Measurements from ENCODE around the gene COL20A1.
"Not testable (repeated sequence)": the region's sequence is repeated elsewhere in the genome, so short reads cannot be mapped to it uniquely, and the experiment has no call there.

The COL20A1 gene

GRCh38 chr20:63248835-63249591 is 44.0 kb upstream of the COL20A1 start:
- no peak for TF ChIP-seq CTCF (IDR thresholded peaks at IDR 0.05)
- H3K27ac ChIP-seq, result no peak overlapping the region
- H3K9me3 ChIP-seq, result no peaks in the 10 kb centered on the region
- H3K4me3 ChIP-seq (ENCODE audit: low read depth in 1 of 2, low read length in 1 of 2), result no peak overlapping the region
- H3K4me1 ChIP-seq (ENCODE audit: control insufficient read depth in 1 of 2, insufficient read depth in 1 of 2, low read depth in 1 of 2, low read length in 1 of 2), result no peaks in the 10 kb centered on the region
- no peaks in the 10 kb centered on the region for H3K36me3 ChIP-seq
- peaks cover 99% of the 10 kb centered on the region for H3K27me3 ChIP-seq

GRCh38 chr20:63249891-63250290 is 43.1 kb upstream of the COL20A1 start:
- H3K36me3 ChIP-seq, result no peaks in the 10 kb centered on the region
- no peak for TF ChIP-seq CTCF (IDR thresholded peaks at IDR 0.05)
- no peak overlapping the region for H3K4me3 ChIP-seq (ENCODE audit: low read depth in 1 of 2, low read length in 1 of 2)
- H3K9me3 ChIP-seq, result no peaks in the 10 kb centered on the region
- H3K27me3 ChIP-seq, result peaks cover 99% of the 10 kb centered on the region
- no peak overlapping the region for H3K27ac ChIP-seq
- no peaks in the 10 kb centered on the region for H3K4me1 ChIP-seq (ENCODE audit: control insufficient read depth in 1 of 2, insufficient read depth in 1 of 2, low read depth in 1 of 2, low read length in 1 of 2)

- not testable (repeated sequence) for H3K36me3 ChIP-seq; H3K4me1 ChIP-seq (ENCODE audit: control insufficient read depth in 1 of 2, insufficient read depth in 1 of 2, low read depth in 1 of 2, low read length in 1 of 2)
- H3K27me3 ChIP-seq, result peaks cover 99% of the 10 kb centered on the region
These were observed 41.6 kb upstream of the COL20A1 start for GRCh38 chr20:63251350-63251749.

GRCh38 chr20:63252284-63252711 is 40.7 kb upstream of the COL20A1 start:
- Histone ChIP-seq H3K27me3 (peaks cover 98% of the 10 kb centered on the region), H3K36me3 (no peaks in the 10 kb centered on the region), H3K27ac (no peak overlapping the region), H3K9me3 (no peaks in the 10 kb centered on the region), H3K4me3 (ENCODE audit: low read depth in 1 of 2, low read length in 1 of 2) (no peak overlapping the region), H3K4me1 (ENCODE audit: control insufficient read depth in 1 of 2, insufficient read depth in 1 of 2, low read depth in 1 of 2, low read length in 1 of 2) (no peaks in the 10 kb centered on the region)
- TF ChIP-seq CTCF (IDR thresholded peaks at IDR 0.05), result no peak

More at GRCh38 chr20:63251350-63251749, 41.6 kb upstream of the COL20A1 start:
- not testable (repeated sequence) for H3K27ac ChIP-seq; H3K4me3 ChIP-seq (ENCODE audit: low read depth in 1 of 2, low read length in 1 of 2); H3K9me3 ChIP-seq

GRCh38 chr20:63253065-63253437 is 39.9 kb upstream of the COL20A1 start:
- no peak for TF ChIP-seq CTCF (IDR thresholded peaks at IDR 0.05)
- Histone ChIP-seq H3K27me3 (peaks cover 96% of the 10 kb centered on the region), H3K36me3 (no peaks in the 10 kb centered on the region), H3K4me1 (ENCODE audit: control insufficient read depth in 1 of 2, insufficient read depth in 1 of 2, low read depth in 1 of 2, low read length in 1 of 2) (no peaks in the 10 kb centered on the region), H3K9me3 (no peaks in the 10 kb centered on the region), H3K27ac (no peak overlapping the region), H3K4me3 (ENCODE audit: low read depth in 1 of 2, low read length in 1 of 2) (no peak overlapping the region)

- Histone ChIP-seq H3K4me1 (ENCODE audit: control insufficient read depth in 1 of 2, insufficient read depth in 1 of 2, low read depth in 1 of 2, low read length in 1 of 2) (no peaks in the 10 kb centered on the region), H3K4me3 (ENCODE audit: low read depth in 1 of 2, low read length in 1 of 2) (no peak overlapping the region), H3K9me3 (no peaks in the 10 kb centered on the region), H3K27me3 (peaks cover 96% of the 10 kb centered on the region), H3K36me3 (no peaks in the 10 kb centered on the region), H3K27ac (no peak overlapping the region)
- no peak for TF ChIP-seq CTCF (IDR thresholded peaks at IDR 0.05)
These were observed 39.4 kb upstream of the COL20A1 start for GRCh38 chr20:63253438-63254231.
